DMS 273 (cell line): ENCODE data around the gene DDX3X.
A peak's percentile ranks its signal among the peaks of the same experiment; 100 is the strongest.
"Not testable (repeated sequence)": the region's sequence is repeated elsewhere in the genome, so short reads cannot be mapped to it uniquely, and the experiment has no call there.

Experiments
- DNase-seq: peaks from one replicate; lab custom pipeline; 2025; ENCODE audit not compliant: unreplicated experiment; lab: John Stamatoyannopoulos, UW

The DDX3X gene

GRCh38 chrX:41411222-41411621, 77.3 kb downstream of the DDX3X start:
- not testable (repeated sequence) for DNase-seq

GRCh38 chrX:41412261-41413081, 78.5 kb downstream of the DDX3X start:
- DNase-seq: peak; percentile 36
